GM12878 (cell line): ENCODE data around the gene PRKN. TPM values are rescaled to one million over a fixed set of nuclear protein-coding genes. Genes with fewer than 3 reads are reported as not detected.

Experiments
- ATAC-seq: fragments of 200-7000 bp; cut with Tn5 transposase; 3 replicates; pipeline ENCODE4 v1.9.1; 2020; ENCODE audit warnings: mild to moderate bottlenecking, moderate library complexity
- BruUV-seq: library from RNA; stranded (reverse); fragments of 400-500 nt; replicated peaks from 2 replicates; lab custom pipeline; 2021; lab: Mats Ljungman, UMichigan
- CTCF ChIA-PET: fragments of 300-600 bp; sonication (Branson Sonifier 250); formaldehyde crosslinking; extraction: SDS; loops from one replicate; lab custom pipeline; 2021; ENCODE audit warnings: inconsistent platforms; lab: Yijun Ruan, JAX
- POLR2A ChIA-PET: fragments of 350-600 bp; formaldehyde crosslinking; extraction: SDS; loops from one replicate; lab custom pipeline; 2021; ENCODE audit warnings: inconsistent platforms; lab: Charles Lee
- RAD21 ChIA-PET: fragments of 300-600 bp; sonication (Branson Sonifier 250); formaldehyde crosslinking; loops from one replicate; lab custom pipeline; 2023; ENCODE audit warnings: antibody characterized with exemption; ENCODE audit not compliant: unreplicated experiment; lab: Charles Lee
- SMC1A ChIA-PET: fragments of 300-600 bp; sonication (Branson Sonifier 250); formaldehyde crosslinking; loops from one replicate; lab custom pipeline; 2023; ENCODE audit not compliant: unreplicated experiment, uncharacterized antibody; lab: Charles Lee
- DNase-seq: peaks from one replicate; pipeline ENCODE4 v3.0.0-alpha.2; 2011; ENCODE audit warnings: low read depth, low spot score
- FAIRE-seq: peaks from 3 replicates; lab custom pipeline; 2011; peaks lifted over from hg19 to GRCh38; lab: Jason Lieb, UNC
- H2AFZ ChIP-seq: 2 replicates; pipeline ENCODE4 v1.6.0; 2011; ENCODE audit warnings: low read depth, low read length, control low read depth; ENCODE audit not compliant: control insufficient read depth
- H3K27ac ChIP-seq: 2 replicates; pipeline ENCODE4 v1.5.1; 2011; ENCODE audit warnings: control low read depth; ENCODE audit not compliant: control insufficient read depth, insufficient read depth
- H3K27me3 ChIP-seq, 2 experiments: replicated peaks in 1 of 2; 2 replicates each; pipeline versions ENCODE4 v1.6.0 to v1.6.1; 2011; ENCODE audit warnings: low read length in 1 of 2; ENCODE audit not compliant: control insufficient read depth in 2 of 2, insufficient read depth in 2 of 2
- H3K36me3 ChIP-seq, 2 experiments: 2 replicates each; pipeline ENCODE4 v1.5.1; 2011; ENCODE audit warnings: low read length in 1 of 2; ENCODE audit not compliant: control insufficient read depth in 2 of 2, insufficient read depth in 2 of 2
- H3K4me1 ChIP-seq: 2 replicates; pipeline ENCODE4 v1.6.1; 2011; ENCODE audit warnings: mild to moderate bottlenecking, low read length, moderate library complexity, mixed read lengths; ENCODE audit not compliant: control insufficient read depth, insufficient read depth
- H3K4me2 ChIP-seq: 2 replicates; pipeline ENCODE4 v1.6.0; 2011; ENCODE audit warnings: control low read depth; ENCODE audit not compliant: control insufficient read depth, insufficient read depth
- H3K4me3 ChIP-seq: fragments of 200-600 bp; sonication (generic); 2 replicates; pipeline ENCODE4 v1.5.1; 2016
- H3K79me2 ChIP-seq: 2 replicates; pipeline ENCODE4 v1.6.0; 2011; ENCODE audit warnings: low read length; ENCODE audit not compliant: control insufficient read depth, insufficient read depth
- H3K9ac ChIP-seq: 2 replicates; pipeline ENCODE4 v1.8.0; 2011; ENCODE audit warnings: low read length, control low read depth, mixed read lengths; ENCODE audit not compliant: control insufficient read depth, insufficient read depth
- H3K9me3 ChIP-seq: replicated peaks from 3 replicates; pipeline ENCODE4 v1.5.1; 2011; ENCODE audit warnings: mild to moderate bottlenecking, low read length; ENCODE audit not compliant: control insufficient read depth, insufficient read depth
- H4K20me1 ChIP-seq: 2 replicates; pipeline ENCODE4 v1.6.0; 2011; ENCODE audit not compliant: control insufficient read depth, insufficient read depth
- CBFB ChIP-seq: IDR thresholded peaks from 2 replicates; pipeline ENCODE4 v1.6.1; 2016; ENCODE audit warnings: antibody characterized with exemption, low read depth
- EP300 ChIP-seq, 2 experiments: fragments of 150-350 bp in 1 of 2; IDR thresholded peaks; 2 replicates each; pipeline ENCODE4 v1.6.1; 2011 to 2012; ENCODE audit warnings: low read depth in 2 of 2, low read length in 2 of 2, borderline replicate concordance in 1 of 2, improper control_type of control experiment in 1 of 2, inconsistent platforms in 1 of 2; ENCODE audit not compliant: control insufficient read depth in 1 of 2
- FOS ChIP-seq: IDR thresholded peaks from 3 replicates; pipeline ENCODE4 v1.6.1; 2011; ENCODE audit warnings: borderline replicate concordance; ENCODE audit not compliant: insufficient read length; ENCODE audit errors: extremely low read depth
- MEF2A ChIP-seq: IDR thresholded peaks from 2 replicates; pipeline ENCODE4 v1.6.1; 2011; ENCODE audit warnings: low read depth, mild to moderate bottlenecking, low read length, moderate library complexity; ENCODE audit not compliant: insufficient read depth
- MYC ChIP-seq: IDR thresholded peaks from 2 replicates; pipeline ENCODE4 v1.6.1; 2011; ENCODE audit warnings: mild to moderate bottlenecking, low read length, moderate library complexity, inconsistent platforms; ENCODE audit not compliant: insufficient read depth, insufficient replicate concordance, insufficient read length, severe bottlenecking
- POLR2A ChIP-seq: IDR thresholded peaks from 2 replicates; pipeline ENCODE4 v1.6.1; 2011; ENCODE audit warnings: low read depth, mild to moderate bottlenecking, low read length
- RAD51 ChIP-seq: fragments of 450-650 bp; IDR thresholded peaks from 2 replicates; pipeline ENCODE4 v1.6.1; 2016; ENCODE audit warnings: moderate library complexity, mild to moderate bottlenecking, inconsistent platforms
- SMARCA5 ChIP-seq: fragments of 450-650 bp; IDR thresholded peaks from 2 replicates; pipeline ENCODE4 v1.6.1; 2017; ENCODE audit warnings: mild to moderate bottlenecking
- SREBF1 ChIP-seq: IDR thresholded peaks from 2 replicates; pipeline ENCODE4 v1.6.1; 2012; ENCODE audit warnings: mild to moderate bottlenecking, low read length
- SREBF2 ChIP-seq: IDR thresholded peaks from 2 replicates; pipeline ENCODE4 v1.6.1; 2012; ENCODE audit warnings: mild to moderate bottlenecking, low read length
- SUPT20H ChIP-seq: IDR thresholded peaks from 2 replicates; pipeline ENCODE4 v1.6.1; 2011; ENCODE audit warnings: low read depth, mild to moderate bottlenecking, low read length, moderate library complexity, borderline replicate concordance; ENCODE audit not compliant: control insufficient read depth
- TAF1 ChIP-seq: IDR thresholded peaks from 2 replicates; pipeline ENCODE4 v1.6.1; 2011; ENCODE audit warnings: mild to moderate bottlenecking, low read depth, low read length, borderline replicate concordance
- ZSCAN29 ChIP-seq: fragments of 450-650 bp; IDR thresholded peaks from 2 replicates; pipeline ENCODE4 v1.6.1; 2017; ENCODE audit warnings: mild to moderate bottlenecking, moderate library complexity
- WGBS: methylation state at CpG from one replicate; pipeline ENCODE4 v1.1.6; 2016; ENCODE audit warnings: low lambda C conversion rate; ENCODE audit not compliant: insufficient replicate concordance, insufficient coverage; ENCODE audit errors: missing lambda C conversion rate; 5-methylcytosine and 5-hydroxymethylcytosine counted together
- in situ Hi-C: fragments of 300-500 bp; cut with MboI; formaldehyde crosslinking; loops from 9 replicates; pipeline ENCODE4 v1.14.3; 2018; ENCODE audit warnings: mixed read lengths
- intact Hi-C: fragments of 100-400 bp; cut with micrococcal nuclease; formaldehyde crosslinking; loops from one replicate; pipeline ENCODE4 v1.14.2; 2022; ENCODE audit not compliant: unreplicated experiment
- polyA plus RNA-seq, 11 experiments: library from polyadenylated mRNA; depleted of rRNA in 4 of 11; unstranded in 6 of 11; stranded (reverse) in 5 of 11; fragments of >200 nt; fragmentation: Nextera tagmentation in 4 of 11; fragmentation: Illumina TruSeq in 1 of 11; extraction: Ambion mirVana in 4 of 11; extraction: Trizol in 1 of 11; gene quantifications; 1 replicate in 1 of 11; 2 replicates in 10 of 11; pipeline versions ENCODE4 v1.2.1 to v1.2.3, GENCODE V29; 2011 to 2016; ENCODE audit warnings: inconsistent platforms in 2 of 11, missing spikeins in 2 of 11, low read depth in 1 of 11
- total RNA-seq, 4 experiments: library from RNA; depleted of rRNA in 3 of 4; stranded (reverse); fragments of >200 nt in 3 of 4; fragmentation: Illumina TruSeq in 1 of 4; extraction: Trizol in 1 of 4; gene quantifications; 2 replicates each; pipeline versions ENCODE4 v1.2.1 to v1.2.3, GENCODE V29; 2013 to 2021
- TF ChIP-seq, protein P1 (sequence below): fragments of 450-650 bp; IDR thresholded peaks from 2 replicates; pipeline ENCODE4 v1.6.1; 2017; ENCODE audit warnings: mild to moderate bottlenecking
- TF ChIP-seq, protein P2 (sequence below): IDR thresholded peaks from 2 replicates; pipeline ENCODE4 v1.6.1; 2011; ENCODE audit warnings: borderline replicate concordance, low read depth, mild to moderate bottlenecking, moderate library complexity, mixed read lengths, low read length; ENCODE audit not compliant: insufficient read depth; ENCODE audit errors: extremely low read length
- TF ChIP-seq, protein P3 (sequence below): fragments of 450-650 bp; conservative IDR thresholded peaks from 2 replicates; pipeline ENCODE4 v1.6.1; 2017; ENCODE audit warnings: mild to moderate bottlenecking, moderate library complexity
- TF ChIP-seq, protein P4 (sequence below): fragments of 450-650 bp; IDR thresholded peaks from 2 replicates; pipeline ENCODE4 v1.6.1; 2014; ENCODE audit warnings: mild to moderate bottlenecking
- TF ChIP-seq, protein P5 (sequence below): IDR thresholded peaks from 2 replicates; pipeline ENCODE4 v1.6.1; 2012; ENCODE audit warnings: low read depth, low read length, improper control_type of control experiment

Gene PRKN
- total and polyA plus RNA-seq, 10 of the 15 experiments (the other 5 are each of a cell fraction or from before 2014, with no cell fraction given): 0.06 to 0.09 TPM; not detected in 8

DNA sequence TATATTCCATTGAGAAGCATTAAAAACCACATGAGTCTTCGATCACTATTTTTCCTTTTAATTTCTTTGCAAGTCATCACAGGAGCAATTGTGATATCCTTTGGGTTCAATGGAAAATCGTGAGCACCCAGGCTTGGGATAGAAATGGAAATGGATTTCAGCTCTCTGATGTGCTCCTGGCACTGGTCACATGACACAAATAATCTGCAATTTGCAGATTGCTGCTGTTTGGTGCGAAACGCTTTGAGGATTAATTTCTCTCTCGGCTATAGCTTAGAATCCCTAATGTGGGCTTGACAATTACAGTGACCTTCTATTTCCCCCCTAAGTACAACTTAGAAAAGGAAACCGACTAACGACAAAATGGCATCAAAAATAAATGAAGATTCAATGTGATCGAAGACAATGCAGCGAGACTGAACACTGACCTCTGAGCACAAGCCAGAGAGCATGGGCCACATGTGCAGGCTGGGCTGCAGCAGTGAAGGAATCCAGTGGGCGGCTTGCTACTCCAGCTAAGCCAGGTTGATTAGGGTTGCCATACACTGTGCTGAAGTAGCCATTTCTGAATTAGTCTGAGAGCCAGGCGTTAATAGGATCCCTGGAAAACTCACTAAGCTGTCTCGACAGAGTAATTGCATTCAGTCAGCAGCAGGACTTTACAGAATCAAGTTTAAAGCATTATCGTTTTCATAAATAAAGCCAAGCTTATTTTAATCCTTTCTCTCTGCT is 1151.9 kb downstream of the PRKN start:
- POLR2A ChIA-PET: no interaction called here
- SMC1A ChIA-PET: interaction anchor here (0.8 to 1.2 kb wide), 2 partner anchors 10 to 11 kb away, joined by 3 read pairs; no protein-coding TSS in a partner anchor
- in situ Hi-C loops: no loop called here
- Histone ChIP-seq H3K4me3 (no peak overlapping the region), H3K27ac (no peak overlapping the region), H3K9ac (no peak overlapping the region), H4K20me1 (no peaks in the 10 kb centered on the region), H2AFZ (no peak overlapping the region), H3K79me2 (no peaks in the 10 kb centered on the region), H3K27me3 (no peaks in the 10 kb centered on the region), H3K4me1 (no peaks in the 10 kb centered on the region), H3K4me2 (no peak overlapping the region), H3K9me3 (no peaks in the 10 kb centered on the region), H3K36me3 (no peaks in the 10 kb centered on the region)
- TF ChIP-seq TAF1 (no peak), SREBF2 (no peak), RAD51 (no peak), ZSCAN29 (no peak), SUPT20H (no peak), MEF2A (no peak), FOS (no peak), MYC (no peak), SMARCA5 (no peak), CBFB (no peak), POLR2A (no peak), SREBF1 (no peak), EP300 (IDR thresholded peaks at IDR 0.05; ENCODE audit: borderline replicate concordance in 1 of 2, control insufficient read depth in 1 of 2, low read depth in 2 of 2, low read length in 2 of 2) (no peak)
- TF ChIP-seq, protein P1, sequence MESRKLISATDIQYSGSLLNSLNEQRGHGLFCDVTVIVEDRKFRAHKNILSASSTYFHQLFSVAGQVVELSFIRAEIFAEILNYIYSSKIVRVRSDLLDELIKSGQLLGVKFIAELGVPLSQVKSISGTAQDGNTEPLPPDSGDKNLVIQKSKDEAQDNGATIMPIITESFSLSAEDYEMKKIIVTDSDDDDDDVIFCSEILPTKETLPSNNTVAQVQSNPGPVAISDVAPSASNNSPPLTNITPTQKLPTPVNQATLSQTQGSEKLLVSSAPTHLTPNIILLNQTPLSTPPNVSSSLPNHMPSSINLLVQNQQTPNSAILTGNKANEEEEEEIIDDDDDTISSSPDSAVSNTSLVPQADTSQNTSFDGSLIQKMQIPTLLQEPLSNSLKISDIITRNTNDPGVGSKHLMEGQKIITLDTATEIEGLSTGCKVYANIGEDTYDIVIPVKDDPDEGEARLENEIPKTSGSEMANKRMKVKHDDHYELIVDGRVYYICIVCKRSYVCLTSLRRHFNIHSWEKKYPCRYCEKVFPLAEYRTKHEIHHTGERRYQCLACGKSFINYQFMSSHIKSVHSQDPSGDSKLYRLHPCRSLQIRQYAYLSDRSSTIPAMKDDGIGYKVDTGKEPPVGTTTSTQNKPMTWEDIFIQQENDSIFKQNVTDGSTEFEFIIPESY: no peak
- TF ChIP-seq, protein P2, sequence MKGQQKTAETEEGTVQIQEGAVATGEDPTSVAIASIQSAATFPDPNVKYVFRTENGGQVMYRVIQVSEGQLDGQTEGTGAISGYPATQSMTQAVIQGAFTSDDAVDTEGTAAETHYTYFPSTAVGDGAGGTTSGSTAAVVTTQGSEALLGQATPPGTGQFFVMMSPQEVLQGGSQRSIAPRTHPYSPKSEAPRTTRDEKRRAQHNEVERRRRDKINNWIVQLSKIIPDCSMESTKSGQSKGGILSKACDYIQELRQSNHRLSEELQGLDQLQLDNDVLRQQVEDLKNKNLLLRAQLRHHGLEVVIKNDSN: no peak
- TF ChIP-seq, protein P3, sequence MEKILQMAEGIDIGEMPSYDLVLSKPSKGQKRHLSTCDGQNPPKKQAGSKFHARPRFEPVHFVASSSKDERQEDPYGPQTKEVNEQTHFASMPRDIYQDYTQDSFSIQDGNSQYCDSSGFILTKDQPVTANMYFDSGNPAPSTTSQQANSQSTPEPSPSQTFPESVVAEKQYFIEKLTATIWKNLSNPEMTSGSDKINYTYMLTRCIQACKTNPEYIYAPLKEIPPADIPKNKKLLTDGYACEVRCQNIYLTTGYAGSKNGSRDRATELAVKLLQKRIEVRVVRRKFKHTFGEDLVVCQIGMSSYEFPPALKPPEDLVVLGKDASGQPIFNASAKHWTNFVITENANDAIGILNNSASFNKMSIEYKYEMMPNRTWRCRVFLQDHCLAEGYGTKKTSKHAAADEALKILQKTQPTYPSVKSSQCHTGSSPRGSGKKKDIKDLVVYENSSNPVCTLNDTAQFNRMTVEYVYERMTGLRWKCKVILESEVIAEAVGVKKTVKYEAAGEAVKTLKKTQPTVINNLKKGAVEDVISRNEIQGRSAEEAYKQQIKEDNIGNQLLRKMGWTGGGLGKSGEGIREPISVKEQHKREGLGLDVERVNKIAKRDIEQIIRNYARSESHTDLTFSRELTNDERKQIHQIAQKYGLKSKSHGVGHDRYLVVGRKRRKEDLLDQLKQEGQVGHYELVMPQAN: no peak
- TF ChIP-seq, protein P4, sequence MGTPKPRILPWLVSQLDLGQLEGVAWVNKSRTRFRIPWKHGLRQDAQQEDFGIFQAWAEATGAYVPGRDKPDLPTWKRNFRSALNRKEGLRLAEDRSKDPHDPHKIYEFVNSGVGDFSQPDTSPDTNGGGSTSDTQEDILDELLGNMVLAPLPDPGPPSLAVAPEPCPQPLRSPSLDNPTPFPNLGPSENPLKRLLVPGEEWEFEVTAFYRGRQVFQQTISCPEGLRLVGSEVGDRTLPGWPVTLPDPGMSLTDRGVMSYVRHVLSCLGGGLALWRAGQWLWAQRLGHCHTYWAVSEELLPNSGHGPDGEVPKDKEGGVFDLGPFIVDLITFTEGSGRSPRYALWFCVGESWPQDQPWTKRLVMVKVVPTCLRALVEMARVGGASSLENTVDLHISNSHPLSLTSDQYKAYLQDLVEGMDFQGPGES: no peak
- TF ChIP-seq, protein P5, sequence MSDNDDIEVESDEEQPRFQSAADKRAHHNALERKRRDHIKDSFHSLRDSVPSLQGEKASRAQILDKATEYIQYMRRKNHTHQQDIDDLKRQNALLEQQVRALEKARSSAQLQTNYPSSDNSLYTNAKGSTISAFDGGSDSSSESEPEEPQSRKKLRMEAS: no peak
- BruUV-seq: no TSS peak
- CTCF ChIA-PET: interaction anchor here (1.7 kb wide), 1 partner anchor 10 kb away, joined by 5 read pairs; no protein-coding TSS in a partner anchor
- ATAC-seq: no peak
- intact Hi-C loops: no loop called here
- RAD21 ChIA-PET: no interaction called here
- 40% methylated on average over 13 of the region's 13 CpGs for WGBS
- DNase-seq: no peak
- no peak for FAIRE-seq
